Keratinocyte (primary cell): ENCODE measurements around the gene CATSPERE. TPM values are rescaled to one million over a fixed set of nuclear protein-coding genes. Genes with fewer than 3 reads are reported as not detected.

Experiments
- DNase-seq: peaks from one replicate; pipeline ENCODE4 v3.0.0-alpha.2; 2011; ENCODE audit warnings: low read depth, missing footprints, low spot score
- FAIRE-seq: peaks from 2 replicates; lab custom pipeline; 2011; peaks lifted over from hg19 to GRCh38; lab: Jason Lieb, UNC
- H2AFZ ChIP-seq: 2 replicates; pipeline ENCODE4 v1.6.0; 2012; ENCODE audit warnings: low read length, control low read depth, inconsistent platforms; ENCODE audit not compliant: control insufficient read depth
- H3K27ac ChIP-seq: 2 replicates; pipeline ENCODE4 v1.5.1; 2011; ENCODE audit warnings: low read length; ENCODE audit not compliant: control insufficient read depth, insufficient read depth
- H3K27me3 ChIP-seq: 3 replicates; pipeline ENCODE4 v1.6.0; 2011; ENCODE audit warnings: low read length; ENCODE audit not compliant: control insufficient read depth, insufficient read depth; ENCODE audit errors: extremely low read depth
- H3K36me3 ChIP-seq, 2 experiments: 2 replicates in 1 of 2; 3 replicates in 1 of 2; pipeline ENCODE4 v1.5.1; 2011; ENCODE audit warnings: low read length in 2 of 2, mild to moderate bottlenecking in 1 of 2; ENCODE audit not compliant: control insufficient read depth in 2 of 2, insufficient read depth in 2 of 2; ENCODE audit errors: extremely low read depth in 1 of 2
- H3K4me1 ChIP-seq: 3 replicates; pipeline ENCODE4 v1.5.1; 2011; ENCODE audit warnings: low read length; ENCODE audit not compliant: control insufficient read depth, insufficient read depth; ENCODE audit errors: extremely low read depth
- H3K4me2 ChIP-seq: 3 replicates; pipeline ENCODE4 v1.6.0; 2011; ENCODE audit warnings: low read depth, low read length; ENCODE audit not compliant: control insufficient read depth, insufficient read depth; ENCODE audit errors: extremely low read depth
- H3K4me3 ChIP-seq, 3 experiments: fragments of 200-600 bp in 1 of 3; sonication (generic) in 1 of 3; 2 replicates in 2 of 3; 3 replicates in 1 of 3; pipeline ENCODE4 v1.5.1; 2011 to 2016; ENCODE audit warnings: low read length in 3 of 3, mild to moderate bottlenecking in 3 of 3, control low read depth in 2 of 3, inconsistent platforms in 1 of 3, low read depth in 1 of 3, mixed read lengths in 1 of 3, mixed run types in 1 of 3, moderate library complexity in 1 of 3; ENCODE audit not compliant: control insufficient read depth in 2 of 3, insufficient read depth in 2 of 3; ENCODE audit errors: extremely low read depth in 1 of 3
- H3K79me2 ChIP-seq: 2 replicates; pipeline ENCODE4 v1.6.0; 2012; ENCODE audit warnings: low read length; ENCODE audit not compliant: control insufficient read depth, insufficient read depth
- H3K9ac ChIP-seq: 3 replicates; pipeline ENCODE4 v1.6.0; 2011; ENCODE audit warnings: low read length; ENCODE audit not compliant: control insufficient read depth, insufficient read depth; ENCODE audit errors: extremely low read depth
- H3K9me1 ChIP-seq: 3 replicates; pipeline ENCODE4 v1.6.0; 2011; ENCODE audit warnings: low read length; ENCODE audit not compliant: control insufficient read depth, insufficient read depth; ENCODE audit errors: extremely low read depth
- H3K9me3 ChIP-seq: 2 replicates; pipeline ENCODE4 v1.5.1; 2012; ENCODE audit warnings: low read depth, low read length; ENCODE audit not compliant: control insufficient read depth
- H4K20me1 ChIP-seq: 3 replicates; pipeline ENCODE4 v1.6.0; 2011; ENCODE audit warnings: low read length; ENCODE audit not compliant: control insufficient read depth, insufficient read depth; ENCODE audit errors: extremely low read depth
- CTCF ChIP-seq, 3 experiments: IDR thresholded peaks in 1 of 3; conservative IDR thresholded peaks in 1 of 3; optimal IDR thresholded peaks in 1 of 3; 2 replicates in 2 of 3; 3 replicates in 1 of 3; pipeline versions ENCODE3 to v1.5.1; 2011; ENCODE audit warnings: low read length in 3 of 3, mild to moderate bottlenecking in 3 of 3, moderate library complexity in 2 of 3, control low read depth in 1 of 3, inconsistent platforms in 1 of 3; ENCODE audit not compliant: insufficient read depth in 2 of 3; ENCODE audit errors: extremely low read depth in 1 of 3
- EZH2 ChIP-seq: IDR thresholded peaks from one replicate; pipeline ENCODE4 v1.6.1; 2012; ENCODE audit warnings: inconsistent platforms, mild to moderate bottlenecking, low read length, moderate library complexity
- dilution Hi-C: fragments of 300-500 bp; cut with MboI; formaldehyde crosslinking; loops from one replicate; pipeline ENCODE4 v1.7.0; 2020; ENCODE audit warnings: low sequenced_read_pairs; ENCODE audit not compliant: extremely low pct_ligation_motif_present
- polyA plus RNA-seq, 5 experiments: library from polyadenylated mRNA; depleted of rRNA in 3 of 5; stranded (reverse) in 3 of 5; stranded (forward) in 1 of 5; unstranded in 1 of 5; fragments of >200 nt; gene quantifications; 1 replicate in 1 of 5; 2 replicates in 3 of 5; 3 replicates in 1 of 5; pipeline versions ENCODE4 v1.2.1 to v1.2.3, GENCODE V29; 2011 to 2012; ENCODE audit warnings: missing spikeins in 2 of 5, low read depth in 1 of 5, low replicate concordance in 1 of 5

CATSPERE gene
- polyA plus RNA-seq, 1 donor (not counting 4 experiments of a cell fraction or from before 2014, with no cell fraction given) = 0.42 TPM

GRCh38 chr1:244454412-244454811 lies 6.7 kb upstream of the CATSPERE start:
- no peak overlapping the region for H2AFZ ChIP-seq
- H3K9ac ChIP-seq = no peak overlapping the region
- H3K27ac ChIP-seq = no peak overlapping the region
- no peaks in the 10 kb centered on the region for H3K9me1 ChIP-seq
- no peaks in the 10 kb centered on the region for H3K27me3 ChIP-seq
- H4K20me1 ChIP-seq = peaks cover 5% of the 10 kb centered on the region
- FAIRE-seq (no peak), DNase-seq (no peak)
- H3K36me3 ChIP-seq = peaks cover 0 to 7% of the 10 kb centered on the region in 2 experiments
- no peak for TF ChIP-seq EZH2
- peaks cover 16% of the 10 kb centered on the region for H3K4me1 ChIP-seq
- no peak overlapping the region for H3K4me3 ChIP-seq
- H3K79me2 ChIP-seq = peaks cover 19% of the 10 kb centered on the region
- dilution Hi-C loops = no loop called here
- peak overlapping the region; percentile 2 for H3K4me2 ChIP-seq
- H3K9me3 ChIP-seq = no peaks in the 10 kb centered on the region

GRCh38 chr1:244456586-244456985 lies 4.5 kb upstream of the CATSPERE start:
- H3K4me1 ChIP-seq = peaks cover 12% of the 10 kb centered on the region
- FAIRE-seq (no peak), DNase-seq (no peak)
- no peak for TF ChIP-seq CTCF (optimal IDR thresholded peaks at IDR 0.05 in 1 of 3, IDR thresholded peaks at IDR 0.05 in 1 of 3, conservative IDR thresholded peaks at IDR 0.05 in 1 of 3; ENCODE audit: extremely low read depth in 1 of 3, insufficient read depth in 2 of 3, low read length in 3 of 3)
- TF ChIP-seq EZH2 = no peak
- no peak overlapping the region for H3K4me2 ChIP-seq
- no peak overlapping the region for H2AFZ ChIP-seq
- H3K79me2 ChIP-seq = no peaks in the 10 kb centered on the region
- H3K27ac ChIP-seq = no peak overlapping the region
- no peak overlapping the region for H3K4me3 ChIP-seq
- no peak overlapping the region for H3K9ac ChIP-seq
- H3K9me1 ChIP-seq = no peaks in the 10 kb centered on the region
- H3K27me3 ChIP-seq = no peaks in the 10 kb centered on the region
- no peaks in the 10 kb centered on the region for H4K20me1 ChIP-seq
- no peaks in the 10 kb centered on the region for H3K9me3 ChIP-seq
- dilution Hi-C loops = no loop called here
- no peaks in the 10 kb centered on the region for H3K36me3 ChIP-seq

GRCh38 chr1:244458781-244459180 lies 2.3 kb upstream of the CATSPERE start:
- H3K9ac ChIP-seq = no peak overlapping the region
- H3K9me1 ChIP-seq = no peaks in the 10 kb centered on the region
- no peak overlapping the region for H2AFZ ChIP-seq
- H4K20me1 ChIP-seq = no peaks in the 10 kb centered on the region
- H3K27me3 ChIP-seq = no peaks in the 10 kb centered on the region
- H3K27ac ChIP-seq = no peak overlapping the region
- no peaks in the 10 kb centered on the region for H3K9me3 ChIP-seq
- FAIRE-seq (no peak), DNase-seq (no peak)
- H3K79me2 ChIP-seq = no peaks in the 10 kb centered on the region
- H3K4me2 ChIP-seq = no peak overlapping the region
- no peak for TF ChIP-seq CTCF (optimal IDR thresholded peaks at IDR 0.05 in 1 of 3, IDR thresholded peaks at IDR 0.05 in 1 of 3, conservative IDR thresholded peaks at IDR 0.05 in 1 of 3; ENCODE audit: extremely low read depth in 1 of 3, insufficient read depth in 2 of 3, low read length in 3 of 3)
- TF ChIP-seq EZH2 = no peak
- H3K4me1 ChIP-seq = peaks cover 6% of the 10 kb centered on the region
- dilution Hi-C loops = no loop called here
- no peak overlapping the region for H3K4me3 ChIP-seq
- H3K36me3 ChIP-seq = no peaks in the 10 kb centered on the region
